Hippocampal formation (tissue), 2 donors: ENCODE measurements around the gene FOSB.

Experiments used
- DNase-seq, 2 donors: peaks; one replicate each; lab custom pipeline; 2025; lab: John Stamatoyannopoulos, UW

FOSB gene

GRCh38 chr19:45524575-45525129, 56.9 kb downstream of the FOSB start:
- DNase-seq = peak in 1 of 2 donors; percentile 19
